Natural killer cell (primary cell): ENCODE measurements around the gene ERMAP. TPM values are rescaled to one million over a fixed set of nuclear protein-coding genes. Genes with fewer than 3 reads are reported as not detected.

ENCODE experiments used
- ATAC-seq, 3 donors: fragments of 150-1000 bp in 2 of 3; fragments of 200-7000 bp in 1 of 3; cut with Tn5 transposase; 1 replicate in 1 of 3; 2 replicates in 2 of 3; pipeline ENCODE4 v1.10.0; 2021; ENCODE audit warnings: mild to moderate bottlenecking in 2 of 3, moderate library complexity in 2 of 3
- DNase-seq, 2 donors: peaks; one replicate each; pipeline versions ENCODE4 v3.0.0 to v3.0.0-alpha.2; 2013 to 2021; ENCODE audit warnings: mixed read lengths in 1 of 2
- H3K27ac ChIP-seq: one replicate; pipeline ENCODE4 v1.5.1; 2013; ENCODE audit warnings: mild to moderate bottlenecking, low read length
- H3K27me3 ChIP-seq: one replicate; pipeline ENCODE4 v1.6.1; 2013; ENCODE audit warnings: low read length; ENCODE audit not compliant: control insufficient read depth, insufficient read depth
- H3K36me3 ChIP-seq: one replicate; pipeline ENCODE4 v1.6.1; 2013; ENCODE audit warnings: low read length; ENCODE audit not compliant: control insufficient read depth, insufficient read depth
- H3K4me1 ChIP-seq: one replicate; pipeline ENCODE4 v1.6.1; 2013; ENCODE audit warnings: low read length; ENCODE audit not compliant: control insufficient read depth, insufficient read depth
- H3K4me3 ChIP-seq: one replicate; pipeline ENCODE4 v1.5.1; 2013; ENCODE audit warnings: low read length
- H3K9me3 ChIP-seq: one replicate; pipeline ENCODE4 v1.6.1; 2013; ENCODE audit warnings: low read length; ENCODE audit not compliant: control insufficient read depth, insufficient read depth
- H3K27ac Mint-ChIP-seq, 2 donors: one replicate each; pipeline ENCODE4 v1.8.0; 2022; ENCODE audit warnings: mild to moderate bottlenecking in 2 of 2, mixed read lengths in 2 of 2, moderate library complexity in 1 of 2
- H3K27me3 Mint-ChIP-seq, 2 donors: one replicate each; pipeline ENCODE4 v1.8.0; 2022; ENCODE audit warnings: low read depth in 2 of 2, mixed read lengths in 2 of 2
- H3K36me3 Mint-ChIP-seq: one replicate; pipeline ENCODE4 v1.8.0; 2022; ENCODE audit warnings: mixed read lengths
- H3K4me1 Mint-ChIP-seq, 2 donors: one replicate each; pipeline ENCODE4 v1.8.0; 2022; ENCODE audit warnings: mixed read lengths in 2 of 2
- H3K4me3 Mint-ChIP-seq: one replicate; pipeline ENCODE4 v1.8.0; 2022; ENCODE audit warnings: mild to moderate bottlenecking, moderate library complexity, mixed read lengths
- H3K9me3 Mint-ChIP-seq, 2 donors: one replicate each; pipeline ENCODE4 v1.8.0; 2022; ENCODE audit warnings: mixed read lengths in 2 of 2
- WGBS: methylation state at CpG from one replicate; pipeline ENCODE4 v1.1.7; 2013; ENCODE audit warnings: missing lambda C conversion rate; ENCODE audit not compliant: insufficient coverage; 5-methylcytosine and 5-hydroxymethylcytosine counted together
- intact Hi-C: fragments of 100-400 bp; cut with micrococcal nuclease; formaldehyde crosslinking; loops from one replicate; pipeline ENCODE4 v1.14.2; 2022
- total RNA-seq, 4 donors: library from RNA; stranded (reverse); fragments of 120-200 nt in 1 of 4; gene quantifications; one replicate each; pipeline versions ENCODE4 v1.2.3 to v1.2.4, GENCODE V29; 2013 to 2022
- TF ChIP-seq, protein P1 (sequence below): fragments of 200-600 bp; IDR thresholded peaks from one replicate; pipeline ENCODE4 v1.8.0; 2022; ENCODE audit warnings: antibody characterized with exemption

Gene ERMAP
- total RNA-seq, 3 donors from 2014 or later (not counting 1 experiment from before 2014, with no cell fraction given) = 7.0 to 7.5 (median 7.5) TPM

DNA sequence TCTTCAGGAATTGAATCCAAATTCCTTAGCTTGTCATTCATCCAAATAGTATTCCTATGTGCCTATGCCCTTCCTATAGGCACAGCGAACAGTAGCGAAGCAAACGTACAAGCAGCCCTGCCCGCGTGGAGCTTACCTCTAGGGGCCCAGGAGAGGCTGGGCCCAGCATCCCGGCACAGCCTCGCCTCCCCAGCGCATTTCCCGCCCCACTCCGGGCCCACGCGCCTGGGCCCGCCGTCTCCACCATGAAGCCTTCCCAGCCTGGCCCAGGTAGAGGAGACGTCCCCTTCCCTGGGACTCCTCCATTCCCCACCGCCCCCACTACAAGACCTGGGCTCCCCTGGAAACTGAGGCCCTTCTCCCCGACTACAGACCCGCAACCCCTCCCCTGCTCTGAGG lies 32.4 kb upstream of the ERMAP start:
- no peak for ATAC-seq
- peak overlapping the region in 1 of 2 donors; percentile 85 for H3K27ac Mint-ChIP-seq
- H3K9me3 ChIP-seq = no peaks in the 10 kb centered on the region
- no peak overlapping the region for H3K27ac ChIP-seq
- no peak for DNase-seq
- H3K27me3 ChIP-seq = no peaks in the 10 kb centered on the region
- H3K4me3 Mint-ChIP-seq = peak overlapping the region; percentile 49
- peaks cover 21 to 24% of the 10 kb centered on the region in 2 donors for H3K4me1 Mint-ChIP-seq
- no peaks in the 10 kb centered on the region for H3K27me3 Mint-ChIP-seq
- peaks cover 12% of the 10 kb centered on the region for H3K36me3 ChIP-seq
- TF ChIP-seq, protein P1, sequence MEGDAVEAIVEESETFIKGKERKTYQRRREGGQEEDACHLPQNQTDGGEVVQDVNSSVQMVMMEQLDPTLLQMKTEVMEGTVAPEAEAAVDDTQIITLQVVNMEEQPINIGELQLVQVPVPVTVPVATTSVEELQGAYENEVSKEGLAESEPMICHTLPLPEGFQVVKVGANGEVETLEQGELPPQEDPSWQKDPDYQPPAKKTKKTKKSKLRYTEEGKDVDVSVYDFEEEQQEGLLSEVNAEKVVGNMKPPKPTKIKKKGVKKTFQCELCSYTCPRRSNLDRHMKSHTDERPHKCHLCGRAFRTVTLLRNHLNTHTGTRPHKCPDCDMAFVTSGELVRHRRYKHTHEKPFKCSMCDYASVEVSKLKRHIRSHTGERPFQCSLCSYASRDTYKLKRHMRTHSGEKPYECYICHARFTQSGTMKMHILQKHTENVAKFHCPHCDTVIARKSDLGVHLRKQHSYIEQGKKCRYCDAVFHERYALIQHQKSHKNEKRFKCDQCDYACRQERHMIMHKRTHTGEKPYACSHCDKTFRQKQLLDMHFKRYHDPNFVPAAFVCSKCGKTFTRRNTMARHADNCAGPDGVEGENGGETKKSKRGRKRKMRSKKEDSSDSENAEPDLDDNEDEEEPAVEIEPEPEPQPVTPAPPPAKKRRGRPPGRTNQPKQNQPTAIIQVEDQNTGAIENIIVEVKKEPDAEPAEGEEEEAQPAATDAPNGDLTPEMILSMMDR = no peak
- 98% methylated on average over 16 of the region's 18 CpGs for WGBS
- no peaks in the 10 kb centered on the region for H3K36me3 Mint-ChIP-seq
- H3K9me3 Mint-ChIP-seq = no peaks in the 10 kb centered on the region
- peaks cover 16% of the 10 kb centered on the region for H3K4me1 ChIP-seq
- intact Hi-C loops = no loop called here
- H3K4me3 ChIP-seq = no peak overlapping the region

DNA sequence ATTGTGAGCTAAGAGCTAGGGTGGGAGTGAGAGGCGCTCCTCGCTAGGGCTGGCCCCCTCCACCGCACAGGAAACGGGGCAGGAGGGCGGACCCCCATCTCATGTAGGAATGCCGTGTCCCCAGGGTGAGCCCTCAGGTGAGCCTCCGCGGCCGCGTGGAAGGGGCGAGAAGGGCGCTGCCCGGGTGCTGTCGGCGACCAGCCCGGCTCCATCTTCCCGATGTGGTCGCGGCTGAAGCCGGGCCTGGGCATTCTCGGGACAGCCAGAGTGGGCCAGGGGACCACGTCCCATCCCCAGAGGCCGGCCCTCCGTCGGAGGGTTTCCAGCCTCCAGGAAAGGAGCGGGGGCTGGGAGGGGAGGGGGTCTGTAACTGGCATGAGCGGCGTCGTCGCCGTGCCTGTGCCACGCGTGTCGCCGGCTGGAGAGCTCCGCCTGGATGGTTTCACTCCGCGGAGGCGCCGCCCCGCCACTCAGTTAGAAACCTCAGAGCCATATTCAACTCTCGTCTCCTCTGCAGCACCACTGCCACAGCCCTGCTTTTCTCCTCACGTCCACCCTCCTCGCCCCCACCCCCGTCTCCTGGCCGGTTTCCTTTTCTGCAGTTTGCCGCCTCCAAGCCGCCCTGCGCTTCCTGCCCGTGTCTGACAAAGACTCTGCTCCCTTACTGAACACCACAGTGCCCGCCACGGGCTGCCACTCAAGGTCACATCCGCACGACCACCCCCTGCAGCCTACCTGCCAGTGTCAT lies 31.8 kb upstream of the ERMAP start, which contains the start of gene TMEM269:
Gene TMEM269, plus strand, starts transcription at position 46 of the 748 bp plus-strand sequence. CDS start 4,903 bp downstream, outside the sequence.
- ATAC-seq (peak; percentile 73 to 90 (median 90)), DNase-seq (peak in 1 of 2 donors; percentile 63)
- Histone ChIP-seq H3K4me3 (peak within 1 kb of the TSS; percentile 34), H3K4me1 (peaks cover 16% of the 10 kb centered on the region), H3K27me3 (no peaks in the 10 kb centered on the region), H3K36me3 (peaks cover 10% of the 10 kb centered on the region), H3K9me3 (no peaks in the 10 kb centered on the region), H3K27ac (no peak within 1 kb of the TSS)
- peak within 1 kb of the TSS; percentile 85 for H3K4me3 Mint-ChIP-seq
- peak within 1 kb of the TSS; percentile 22 to 85 for H3K27ac Mint-ChIP-seq
- no peaks in the 10 kb centered on the region for H3K9me3 Mint-ChIP-seq
- no peaks in the 10 kb centered on the region for H3K36me3 Mint-ChIP-seq
- no peaks in the 10 kb centered on the region for H3K27me3 Mint-ChIP-seq
- peaks cover 21 to 24% of the 10 kb centered on the region in 2 donors for H3K4me1 Mint-ChIP-seq
- 10% methylated on average over 54 of the region's 54 CpGs for WGBS
- TF ChIP-seq, protein P1 = no peak
- intact Hi-C loops = no loop called here

- Histone ChIP-seq H3K27me3 (no peaks in the 10 kb centered on the region), H3K4me3 (no peak overlapping the region), H3K9me3 (no peaks in the 10 kb centered on the region), H3K36me3 (peaks cover 5% of the 10 kb centered on the region), H3K4me1 (peaks cover 16% of the 10 kb centered on the region), H3K27ac (no peak overlapping the region)
- DNase-seq (no peak), ATAC-seq (no peak)
- Mint-ChIP-seq H3K27me3 (no peaks in the 10 kb centered on the region), H3K9me3 (no peaks in the 10 kb centered on the region), H3K4me1 (peaks cover 21 to 24% of the 10 kb centered on the region in 2 donors), H3K36me3 (no peaks in the 10 kb centered on the region), H3K4me3 (peak overlapping the region; percentile 85), H3K27ac (peak overlapping the region; percentile 22 to 85)
- TF ChIP-seq, protein P1 = no peak
- 98% methylated on average over 5 of the region's 5 CpGs for WGBS
- intact Hi-C loops = no loop called here
Observed at GRCh38 chr1:42786097-42786496, 30.8 kb upstream of the ERMAP start.
